ENCODE results near the gene HAUS3.

HAUS3 gene

GRCh38 chr4:2270341-2271165 is 28.6 kb upstream of the HAUS3 start:
- DNase-seq (ENCODE audit: low spot score) = no peak
- in situ Hi-C loops (cut with MboI; ENCODE audit: low pct_unique_long_range_greater_than_20kb, low sequenced_read_pairs, unreplicated experiment) = no loop called here
- TF ChIP-seq CTCF (IDR thresholded peaks at IDR 0.05; ENCODE audit: extremely low read depth, insufficient read depth, missing control alignments) = no peak

DNA sequence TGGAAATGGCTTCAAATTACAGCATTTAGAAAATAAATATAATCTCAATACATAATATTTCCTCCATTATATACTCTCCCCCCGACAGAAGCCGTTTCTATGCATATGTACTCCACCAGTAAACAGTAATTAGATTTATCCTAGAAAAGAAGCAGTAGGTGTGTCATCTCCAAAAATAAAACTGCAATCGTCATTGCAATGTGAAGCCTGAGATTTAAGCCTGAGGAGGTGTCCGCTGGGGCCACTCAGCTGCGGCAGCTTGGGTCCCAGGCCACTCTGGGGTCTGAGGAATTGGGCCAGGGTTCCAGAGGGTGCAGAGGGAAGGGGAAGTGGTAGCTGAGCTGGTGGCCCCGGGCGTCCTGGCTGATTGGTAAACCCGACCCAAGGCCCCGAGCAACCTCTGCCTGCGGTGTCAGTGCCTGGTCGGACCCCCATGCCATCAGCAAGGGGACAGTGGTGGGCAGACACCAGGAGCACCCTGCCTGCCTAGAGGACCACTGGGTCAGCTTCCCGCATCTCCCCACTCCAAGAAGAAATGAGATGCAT is 27.8 kb upstream of the HAUS3 start:
- no peak for DNase-seq (ENCODE audit: low spot score)
- TF ChIP-seq CTCF (IDR thresholded peaks at IDR 0.05; ENCODE audit: extremely low read depth, insufficient read depth, missing control alignments) = no peak
- in situ Hi-C loops (cut with MboI; ENCODE audit: low pct_unique_long_range_greater_than_20kb, low sequenced_read_pairs, unreplicated experiment) = no loop called here

DNA sequence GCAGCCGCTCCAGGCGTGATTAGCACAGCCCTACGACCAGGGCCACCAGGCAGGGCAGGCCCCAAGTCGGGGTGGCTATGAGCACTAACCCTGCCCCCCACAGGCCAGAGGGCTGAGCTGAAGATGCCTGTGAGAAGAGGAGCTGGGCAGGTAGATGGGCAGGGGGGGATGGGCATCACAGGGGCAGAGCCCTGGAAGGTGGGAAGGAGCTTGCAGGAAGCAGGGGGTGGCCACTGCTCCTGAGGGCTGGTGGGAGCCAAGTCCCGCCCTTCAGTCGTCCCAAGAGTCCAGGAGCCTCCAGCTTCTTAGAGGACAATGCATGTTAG is 27.2 kb upstream of the HAUS3 start:
- in situ Hi-C loops (cut with MboI; ENCODE audit: low pct_unique_long_range_greater_than_20kb, low sequenced_read_pairs, unreplicated experiment) = no loop called here
- TF ChIP-seq CTCF (IDR thresholded peaks at IDR 0.05; ENCODE audit: extremely low read depth, insufficient read depth, missing control alignments) = no peak
- DNase-seq (ENCODE audit: low spot score) = no peak

- no peak for TF ChIP-seq CTCF (IDR thresholded peaks at IDR 0.05; ENCODE audit: extremely low read depth, insufficient read depth, missing control alignments)
- in situ Hi-C loops (cut with MboI; ENCODE audit: low pct_unique_long_range_greater_than_20kb, low sequenced_read_pairs, unreplicated experiment) = no loop called here
- DNase-seq (ENCODE audit: low spot score) = no peak
Measured at GRCh38 chr4:2268357-2269205, 26.7 kb upstream of the HAUS3 start.

DNA sequence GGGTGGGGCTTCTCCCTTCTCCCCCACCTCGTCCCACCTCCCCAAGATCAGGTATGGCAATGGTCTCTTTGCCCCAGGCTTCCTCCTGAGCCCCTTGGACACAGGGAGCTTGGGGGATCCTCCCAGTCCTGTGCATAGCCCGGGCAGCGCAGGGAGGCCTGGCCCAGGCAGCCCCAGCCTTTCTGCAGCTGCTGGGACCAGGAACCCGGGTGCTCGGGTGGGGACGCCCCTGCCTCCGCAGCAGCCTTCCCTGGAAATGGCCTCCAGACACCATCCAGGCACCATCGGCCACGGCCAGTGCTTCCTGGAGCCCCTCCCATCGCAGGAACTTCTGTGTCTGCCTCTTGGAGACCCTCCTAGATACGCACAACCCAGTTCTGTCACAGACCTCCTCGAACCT is 25.9 kb upstream of the HAUS3 start:
- in situ Hi-C loops (cut with MboI; ENCODE audit: low pct_unique_long_range_greater_than_20kb, low sequenced_read_pairs, unreplicated experiment) = no loop called here
- no peak for TF ChIP-seq CTCF (IDR thresholded peaks at IDR 0.05; ENCODE audit: extremely low read depth, insufficient read depth, missing control alignments)
- DNase-seq (ENCODE audit: low spot score) = no peak

DNA sequence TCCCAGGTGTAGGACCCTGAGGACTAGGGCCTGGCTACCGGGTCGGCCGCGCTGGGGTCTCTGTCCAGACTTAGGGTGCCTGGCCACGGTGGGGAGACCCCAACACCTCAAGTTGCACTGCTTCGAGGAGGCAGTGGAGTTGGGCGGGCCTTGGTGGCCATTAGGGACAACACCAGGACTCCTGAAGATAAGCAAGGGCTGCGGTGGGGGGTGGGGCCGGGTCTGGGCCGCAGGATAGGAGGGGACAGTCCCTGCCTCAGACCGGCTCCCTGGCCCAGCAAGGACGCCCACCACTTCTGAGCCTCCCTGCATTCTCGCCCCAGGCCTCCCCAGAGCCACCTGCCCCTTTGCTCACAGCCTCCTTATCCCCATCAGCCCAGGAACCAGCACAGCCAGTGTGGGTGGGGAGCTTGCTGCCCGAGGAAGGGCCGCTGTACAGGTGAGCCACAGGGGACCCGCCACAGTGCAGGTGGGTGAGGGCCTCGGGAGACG is 25.4 kb upstream of the HAUS3 start:
- TF ChIP-seq CTCF (IDR thresholded peaks at IDR 0.05; ENCODE audit: extremely low read depth, insufficient read depth, missing control alignments) = no peak
- in situ Hi-C loops (cut with MboI; ENCODE audit: low pct_unique_long_range_greater_than_20kb, low sequenced_read_pairs, unreplicated experiment) = no loop called here
- no peak for DNase-seq (ENCODE audit: low spot score)
